Common myeloid progenitor, CD34-positive (primary cell): ENCODE results near the gene TRIL.

Source experiments
- CTCF ChIA-PET: fragments of 350-600 bp; sonication (Branson Sonifier 250); formaldehyde crosslinking; loops from one replicate; lab custom pipeline; 2021; ENCODE audit warnings: antibody characterized with exemption; lab: Charles Lee
- POLR2A ChIA-PET: fragments of 350-600 bp; sonication (Branson Sonifier 250); formaldehyde crosslinking; loops from one replicate; lab custom pipeline; 2021; ENCODE audit warnings: antibody characterized with exemption; lab: Charles Lee
- DNase-seq, 3 donors: peaks; one replicate each; pipeline versions ENCODE4 v3.0.0 to v3.0.0-alpha.2; 2013
- H3K27ac ChIP-seq, 2 experiments: 1 replicate in 1 of 2; 2 replicates in 1 of 2; pipeline ENCODE4 v1.7.0; 2013; ENCODE audit warnings: inconsistent platforms in 2 of 2, low read length in 2 of 2, mild to moderate bottlenecking in 2 of 2, low read depth in 1 of 2, moderate library complexity in 1 of 2; ENCODE audit not compliant: severe bottlenecking in 2 of 2, insufficient read depth in 1 of 2, poor library complexity in 1 of 2
- H3K27me3 ChIP-seq, 5 experiments: replicated peaks in 2 of 5; 1 replicate in 3 of 5; 2 replicates in 2 of 5; pipeline versions ENCODE4 v1.6.1 to v1.7.0; 2013; ENCODE audit warnings: low read length in 4 of 5, mild to moderate bottlenecking in 2 of 5, moderate library complexity in 2 of 5, inconsistent platforms in 1 of 5; ENCODE audit not compliant: insufficient read depth in 5 of 5, control insufficient read depth in 4 of 5
- H3K36me3 ChIP-seq, 4 experiments: 1 replicate in 2 of 4; 2 replicates in 2 of 4; pipeline versions ENCODE4 v1.6.1 to v1.7.0; 2013; ENCODE audit warnings: low read length in 3 of 4, control low read depth in 1 of 4, mild to moderate bottlenecking in 1 of 4; ENCODE audit not compliant: control insufficient read depth in 4 of 4, insufficient read depth in 4 of 4
- H3K4me1 ChIP-seq, 4 experiments: 1 replicate in 3 of 4; 2 replicates in 1 of 4; pipeline versions ENCODE4 v1.6.1 to v1.7.1; 2013; ENCODE audit warnings: low read length in 3 of 4, mild to moderate bottlenecking in 3 of 4, control low read depth in 1 of 4, inconsistent platforms in 1 of 4, moderate library complexity in 1 of 4; ENCODE audit not compliant: control insufficient read depth in 4 of 4, insufficient read depth in 4 of 4; ENCODE audit errors: control extremely low read depth in 1 of 4
- H3K4me3 ChIP-seq, 7 experiments: 1 replicate in 4 of 7; 2 replicates in 3 of 7; pipeline versions ENCODE4 v1.5.1 to v1.7.0; 2013; ENCODE audit warnings: mild to moderate bottlenecking in 7 of 7, low read length in 6 of 7, moderate library complexity in 6 of 7, inconsistent platforms in 2 of 7, low read depth in 2 of 7, control low read depth in 1 of 7; ENCODE audit not compliant: insufficient read depth in 4 of 7, control insufficient read depth in 1 of 7; ENCODE audit errors: extremely low read depth in 1 of 7
- H3K9me3 ChIP-seq, 5 experiments: 1 replicate in 4 of 5; 2 replicates in 1 of 5; pipeline versions ENCODE4 v1.6.1 to v1.7.1; 2013; ENCODE audit warnings: low read length in 4 of 5, mild to moderate bottlenecking in 2 of 5, inconsistent platforms in 1 of 5, low read depth in 1 of 5, moderate library complexity in 1 of 5; ENCODE audit not compliant: control insufficient read depth in 4 of 5, insufficient read depth in 2 of 5; ENCODE audit errors: control extremely low read depth in 1 of 5
- WGBS: methylation state at CpG from one replicate; pipeline ENCODE4 v1.1.5; 2013; ENCODE audit not compliant: insufficient coverage; 5-methylcytosine and 5-hydroxymethylcytosine counted together

The TRIL gene

GRCh38 chr7:28983396-28984190 is 25.5 kb upstream of the TRIL start:
- CTCF ChIA-PET, result interaction anchor here (0.9 to 1.6 kb wide), 6 partner anchors 21 to 858 kb away, joined by 3 to 6 read pairs (median 3); no protein-coding TSS in a partner anchor
- POLR2A ChIA-PET, result interaction anchor here (0.7 kb wide), 1 partner anchor 25 kb away, joined by 3 read pairs; the partner anchor contains the start of gene TRIL

DNA sequence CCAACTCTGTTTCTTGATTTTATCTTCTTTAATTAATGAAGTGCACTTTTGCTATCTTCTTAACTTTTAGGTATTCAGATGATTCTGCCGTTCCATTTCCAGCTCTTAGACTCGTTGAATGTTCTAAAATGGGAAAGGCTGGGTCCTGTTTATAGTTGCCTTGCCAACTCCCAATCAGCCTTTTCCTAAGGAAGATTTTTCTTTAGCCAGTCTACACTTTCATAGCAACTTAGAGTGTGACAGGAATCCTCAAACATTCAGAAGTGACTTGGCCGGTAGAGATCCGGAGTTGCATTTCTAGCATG is 23.0 kb upstream of the TRIL start:
- Histone ChIP-seq H3K27ac (no peak overlapping the region), H3K36me3 (no peaks in the 10 kb centered on the region), H3K27me3 (no peaks in the 10 kb centered on the region), H3K9me3 (peaks cover 0 to 5% (median 0%) of the 10 kb centered on the region in 5 experiments), H3K4me3 (no peak overlapping the region), H3K4me1 (peaks cover 0 to 17% (median 9%) of the 10 kb centered on the region in 4 experiments)
- ChIA-PET CTCF (interaction anchor here (1.0 to 1.2 kb wide), 3 partner anchors 9 to 426 kb away, joined by 3 to 4 read pairs (median 3); no protein-coding TSS in a partner anchor), POLR2A (no interaction called here)
- no peak for DNase-seq
- WGBS, result 96% methylated on average over 4 of the region's 4 CpGs

More at GRCh38 chr7:28983396-28984190, 25.5 kb upstream of the TRIL start:
- Histone ChIP-seq H3K4me1 (peaks cover 3 to 26% (median 17%) of the 10 kb centered on the region in 4 experiments), H3K4me3 (no peak overlapping the region), H3K9me3 (no peaks in the 10 kb centered on the region), H3K27ac (no peak overlapping the region), H3K36me3 (no peaks in the 10 kb centered on the region), H3K27me3 (no peaks in the 10 kb centered on the region)
- WGBS, result 100% methylated on average over 3 of the region's 4 CpGs
- DNase-seq, result no peak

DNA sequence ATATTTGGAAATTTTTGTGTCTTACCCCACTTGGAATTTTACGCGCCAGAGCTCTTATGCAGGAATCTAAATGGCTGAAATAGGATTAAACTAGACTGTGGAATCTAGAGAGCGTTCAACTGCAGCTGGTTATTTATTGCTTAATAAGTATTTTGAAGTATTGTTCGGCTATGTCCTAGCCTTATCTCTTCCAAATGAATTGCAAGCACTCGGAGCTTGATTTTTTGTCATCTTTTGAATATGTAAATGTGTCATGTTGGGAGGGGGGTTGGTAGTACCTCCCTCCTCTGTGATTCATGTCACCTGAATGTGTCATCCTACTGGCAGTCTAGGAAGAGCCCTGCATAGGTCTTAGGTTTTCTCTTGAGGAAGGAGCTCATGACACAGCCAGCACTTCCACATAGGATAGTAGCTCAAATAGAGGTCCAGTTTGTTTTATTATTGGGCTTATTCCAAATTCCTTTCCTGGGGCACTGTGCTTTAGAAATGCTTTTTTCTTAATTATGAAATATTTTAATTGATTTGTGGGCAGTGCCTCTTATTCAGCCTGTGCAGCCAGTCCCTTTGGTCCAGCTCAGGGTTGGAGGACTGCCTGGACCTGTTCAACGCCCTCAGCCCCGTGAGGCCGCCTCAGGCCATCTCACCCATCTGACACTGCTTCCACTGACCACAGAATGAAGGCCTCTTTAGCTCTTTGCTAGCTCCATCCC is 22.5 kb upstream of the TRIL start:
- ChIA-PET POLR2A (no interaction called here), CTCF (interaction anchor here (0.6 to 1.2 kb wide), 4 partner anchors 9 to 815 kb away, joined by 3 to 4 read pairs (median 3); no protein-coding TSS in a partner anchor)
- no peak overlapping the region for H3K27ac ChIP-seq
- H3K9me3 ChIP-seq, result peaks cover 0 to 5% (median 0%) of the 10 kb centered on the region in 5 experiments
- 94% methylated on average over 6 of the region's 8 CpGs for WGBS
- H3K27me3 ChIP-seq, result no peaks in the 10 kb centered on the region
- H3K4me3 ChIP-seq, result no peak overlapping the region
- peaks cover 0 to 14% (median 9%) of the 10 kb centered on the region in 4 experiments for H3K4me1 ChIP-seq
- H3K36me3 ChIP-seq, result no peaks in the 10 kb centered on the region
- DNase-seq, result no peak

- Histone ChIP-seq H3K36me3 (no peaks in the 10 kb centered on the region), H3K27ac (no peak overlapping the region), H3K27me3 (no peaks in the 10 kb centered on the region), H3K4me3 (no peak overlapping the region), H3K4me1 (peaks cover 0 to 8% (median 6%) of the 10 kb centered on the region in 4 experiments), H3K9me3 (peaks cover 0 to 9% (median 0%) of the 10 kb centered on the region in 5 experiments)
- ChIA-PET CTCF (interaction anchor here (0.6 to 1.2 kb wide), 2 partner anchors 23 to 816 kb away, joined by 3 to 4 read pairs; no protein-coding TSS in a partner anchor), POLR2A (no interaction called here)
- 100% methylated on average over 2 of the region's 3 CpGs for WGBS
- no peak for DNase-seq
Observed at GRCh38 chr7:28979776-28980175, 21.6 kb upstream of the TRIL start.

- DNase-seq, result no peak
- no peak overlapping the region for H3K27ac ChIP-seq
- no peaks in the 10 kb centered on the region for H3K27me3 ChIP-seq
- CTCF ChIA-PET, result no interaction called here
- H3K4me3 ChIP-seq, result no peak overlapping the region
- H3K4me1 ChIP-seq, result no peaks in the 10 kb centered on the region
- POLR2A ChIA-PET, result no interaction called here
- no CpG with 5 or more reads among the region's 1 CpG for WGBS
- peaks cover 0 to 23% (median 6%) of the 10 kb centered on the region in 5 experiments for H3K9me3 ChIP-seq
- H3K36me3 ChIP-seq, result no peaks in the 10 kb centered on the region
Observed at GRCh38 chr7:28977881-28978280, 19.8 kb upstream of the TRIL start.

DNA sequence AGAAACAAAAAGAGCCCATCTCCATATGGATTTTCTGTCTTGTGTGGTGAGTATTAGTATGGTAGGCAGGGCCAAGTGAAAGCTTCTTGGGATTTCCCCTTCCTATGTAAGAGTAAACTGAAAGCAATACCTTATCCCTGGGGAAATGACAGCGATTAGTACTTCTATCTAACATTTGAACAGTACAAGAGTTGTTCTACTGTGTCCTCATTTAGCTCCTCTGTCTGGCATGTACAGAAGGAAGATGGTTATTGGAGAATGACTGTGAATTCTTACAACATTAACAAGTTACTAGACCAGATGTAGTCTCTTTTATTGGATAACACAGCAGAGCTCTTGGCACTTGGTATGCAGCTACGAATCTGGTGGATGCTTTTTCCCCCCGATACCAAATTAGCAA is 17.9 kb upstream of the TRIL start:
- Histone ChIP-seq H3K9me3 (peaks cover 0 to 28% (median 6%) of the 10 kb centered on the region in 5 experiments), H3K27ac (no peak overlapping the region), H3K36me3 (no peaks in the 10 kb centered on the region), H3K4me1 (no peaks in the 10 kb centered on the region), H3K4me3 (no peak overlapping the region), H3K27me3 (no peaks in the 10 kb centered on the region)
- no peak for DNase-seq
- ChIA-PET POLR2A (no interaction called here), CTCF (interaction anchor here (1.1 to 1.4 kb wide), 3 partner anchors 8 to 54 kb away, joined by 3 to 4 read pairs (median 3); no protein-coding TSS in a partner anchor)
- WGBS, result 93% methylated on average over 2 of the region's 3 CpGs
